CD1c-positive myeloid dendritic cell (primary cell): Measurements from ENCODE around the gene FAM200C.

Experiments
- DNase-seq: peaks from one replicate; pipeline ENCODE4 v3.0.0-alpha.2; 2016; ENCODE audit errors: extremely low spot score

The FAM200C gene

GRCh38 chr5:160419458-160420330 lies 19.8 kb upstream of the FAM200C start:
- DNase-seq, result no peak

- DNase-seq, result peak; percentile 98
Measured at GRCh38 chr5:160418561-160419457, 19.0 kb upstream of the FAM200C start, which contains the start of gene SLU7. Gene SLU7, minus strand, starts transcription at chr5:160419081. Its CDS starts 3,787 bp downstream, at chr5:160415294.

- DNase-seq, result no peak
Measured at GRCh38 chr5:160398806-160399205, 1.0 kb downstream of the FAM200C start.

- DNase-seq, result no peak
Measured at GRCh38 chr5:160397492-160397891, 2.4 kb downstream of the FAM200C start.

- DNase-seq, result no peak
Measured at GRCh38 chr5:160395111-160395510, 4.7 kb downstream of the FAM200C start.

GRCh38 chr5:160390787-160391696 lies 8.8 kb downstream of the FAM200C start:
- DNase-seq, result peak; percentile 38

- no peak for DNase-seq
Measured at GRCh38 chr5:160387445-160387844, 12.4 kb downstream of the FAM200C start.

- DNase-seq, result no peak
Measured at GRCh38 chr5:160385496-160385895, 14.4 kb downstream of the FAM200C start.

- no peak for DNase-seq
Measured at GRCh38 chr5:160384681-160385080, 15.2 kb downstream of the FAM200C start.

GRCh38 chr5:160382346-160382745 lies 17.5 kb downstream of the FAM200C start:
- no peak for DNase-seq

- no peak for DNase-seq
Measured at GRCh38 chr5:160380041-160380440, 19.8 kb downstream of the FAM200C start.

GRCh38 chr5:160379511-160379910 lies 20.3 kb downstream of the FAM200C start:
- DNase-seq, result no peak

GRCh38 chr5:160378330-160378729 lies 21.5 kb downstream of the FAM200C start:
- DNase-seq, result no peak

GRCh38 chr5:160377651-160378050 lies 22.2 kb downstream of the FAM200C start:
- DNase-seq, result no peak

- no peak for DNase-seq
Measured at GRCh38 chr5:160376416-160376815, 23.4 kb downstream of the FAM200C start.

- DNase-seq, result no peak
Measured at GRCh38 chr5:160375701-160376100, 24.2 kb downstream of the FAM200C start.

GRCh38 chr5:160375166-160375565 lies 24.7 kb downstream of the FAM200C start:
- no peak for DNase-seq

GRCh38 chr5:160371294-160371693 lies 28.6 kb downstream of the FAM200C start:
- no peak for DNase-seq

- no peak for DNase-seq
Measured at GRCh38 chr5:160370713-160371034, 29.2 kb downstream of the FAM200C start.

GRCh38 chr5:160369990-160370712 lies 29.7 kb downstream of the FAM200C start, which contains the start of gene C1QTNF2:
Gene C1QTNF2, minus strand, starts transcription at chr5:160370626. Its CDS starts 15,615 bp downstream, at chr5:160355011.
- DNase-seq, result peak; percentile 37

GRCh38 chr5:160367885-160368284 lies 32.0 kb downstream of the FAM200C start:
- DNase-seq, result no peak
